Adrenal gland (tissue), 5 donors: Measurements from ENCODE around the gene ELL2.

Experiments used
- POLR2A ChIP-seq, 2 donors: fragments of 450-650 bp; IDR thresholded peaks; one replicate each; pipeline ENCODE4 v1.6.1; 2017; ENCODE audit warnings: antibody characterized with exemption in 2 of 2, mild to moderate bottlenecking in 2 of 2, moderate library complexity in 1 of 2
- TF ChIP-seq, protein P1 (sequence below), 6 experiments: fragments of 450-650 bp in 4 of 6; fragments of 200-600 bp in 2 of 6; sonication (generic) in 1 of 6; IDR thresholded peaks; 1 replicate in 5 of 6; 2 replicates in 1 of 6; pipeline versions ENCODE4 v1.5.1 to v1.8.0; 2016 to 2021; ENCODE audit warnings: antibody characterized with exemption in 6 of 6, mild to moderate bottlenecking in 2 of 6, moderate library complexity in 1 of 6
- donor health status: DM: no; HTN: no; CAD: no.

DNA sequence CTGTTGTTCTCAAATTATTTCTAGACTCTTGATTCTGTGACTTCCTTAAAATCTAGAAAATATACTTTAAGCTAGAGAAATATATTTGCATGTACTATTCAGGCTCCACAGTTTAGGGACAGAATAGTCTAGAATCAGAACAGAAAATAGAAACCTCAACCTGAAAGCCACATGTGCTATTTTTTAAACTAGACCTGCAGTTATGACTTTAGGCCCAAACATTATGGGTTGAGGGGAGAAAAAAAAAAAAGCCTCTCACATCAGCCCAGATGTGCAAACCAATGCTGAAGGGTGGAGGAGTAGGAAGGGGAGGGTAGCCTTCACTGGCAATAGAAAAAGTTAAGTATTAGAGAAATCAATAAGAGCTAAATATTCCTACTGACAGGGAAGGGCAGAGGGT, 35.7 kb downstream of the ELL2 start:
- TF ChIP-seq, protein P1, sequence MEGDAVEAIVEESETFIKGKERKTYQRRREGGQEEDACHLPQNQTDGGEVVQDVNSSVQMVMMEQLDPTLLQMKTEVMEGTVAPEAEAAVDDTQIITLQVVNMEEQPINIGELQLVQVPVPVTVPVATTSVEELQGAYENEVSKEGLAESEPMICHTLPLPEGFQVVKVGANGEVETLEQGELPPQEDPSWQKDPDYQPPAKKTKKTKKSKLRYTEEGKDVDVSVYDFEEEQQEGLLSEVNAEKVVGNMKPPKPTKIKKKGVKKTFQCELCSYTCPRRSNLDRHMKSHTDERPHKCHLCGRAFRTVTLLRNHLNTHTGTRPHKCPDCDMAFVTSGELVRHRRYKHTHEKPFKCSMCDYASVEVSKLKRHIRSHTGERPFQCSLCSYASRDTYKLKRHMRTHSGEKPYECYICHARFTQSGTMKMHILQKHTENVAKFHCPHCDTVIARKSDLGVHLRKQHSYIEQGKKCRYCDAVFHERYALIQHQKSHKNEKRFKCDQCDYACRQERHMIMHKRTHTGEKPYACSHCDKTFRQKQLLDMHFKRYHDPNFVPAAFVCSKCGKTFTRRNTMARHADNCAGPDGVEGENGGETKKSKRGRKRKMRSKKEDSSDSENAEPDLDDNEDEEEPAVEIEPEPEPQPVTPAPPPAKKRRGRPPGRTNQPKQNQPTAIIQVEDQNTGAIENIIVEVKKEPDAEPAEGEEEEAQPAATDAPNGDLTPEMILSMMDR (IDR thresholded peaks at IDR 0.05): no peak
- no peak for TF ChIP-seq POLR2A (IDR thresholded peaks at IDR 0.05)
